Astrocyte of the hippocampus (primary cell): ENCODE results near the gene ARRDC1.
"Not testable (repeated sequence)": the region's sequence is repeated elsewhere in the genome, so short reads cannot be mapped to it uniquely, and the experiment has no call there.

ENCODE experiments used
- DNase-seq: peaks from one replicate; pipeline ENCODE4 v3.0.0; 2011; ENCODE audit warnings: low read depth, low spot score

ARRDC1 gene

GRCh38 chr9:137583957-137584356 is 21.5 kb upstream of the ARRDC1 start:
- DNase-seq: no peak

GRCh38 chr9:137586854-137587253 is 18.6 kb upstream of the ARRDC1 start:
- DNase-seq: no peak

GRCh38 chr9:137588311-137588710 is 17.2 kb upstream of the ARRDC1 start:
- DNase-seq: no peak

- DNase-seq: no peak
Measured at GRCh38 chr9:137588891-137589290, 16.6 kb upstream of the ARRDC1 start.

- peak; percentile 57 for DNase-seq
Measured at GRCh38 chr9:137589441-137590122, 15.9 kb upstream of the ARRDC1 start.

GRCh38 chr9:137590123-137590468 is 15.4 kb upstream of the ARRDC1 start:
- DNase-seq: no peak

- DNase-seq: peak; percentile 97
Measured at GRCh38 chr9:137590469-137591383, 14.8 kb upstream of the ARRDC1 start, which contains the start of gene ZMYND19. Gene ZMYND19, minus strand, starts transcription at chr9:137590512. Its CDS starts 249 bp downstream, at chr9:137590263.

- DNase-seq: no peak
Measured at GRCh38 chr9:137592767-137593166, 12.7 kb upstream of the ARRDC1 start.

- no peak for DNase-seq
Measured at GRCh38 chr9:137593176-137593575, 12.3 kb upstream of the ARRDC1 start.

GRCh38 chr9:137596577-137596976 is 8.9 kb upstream of the ARRDC1 start:
- DNase-seq: not testable (repeated sequence)

GRCh38 chr9:137598943-137599342 is 6.5 kb upstream of the ARRDC1 start:
- DNase-seq: no peak

GRCh38 chr9:137602661-137603060 is 2.8 kb upstream of the ARRDC1 start:
- no peak for DNase-seq

GRCh38 chr9:137603879-137604278 is 1.6 kb upstream of the ARRDC1 start:
- DNase-seq: no peak

- no peak for DNase-seq
Measured at GRCh38 chr9:137604345-137605086, 970 bp upstream of the ARRDC1 start.

GRCh38 chr9:137606005-137606621 is 627 bp downstream of the ARRDC1 start:
- DNase-seq: peak; percentile 47

GRCh38 chr9:137606734-137607138 is 1.2 kb downstream of the ARRDC1 start:
- peak; percentile 32 for DNase-seq

GRCh38 chr9:137607141-137607857 is 1.8 kb downstream of the ARRDC1 start:
- peak; percentile 30 for DNase-seq

- no peak for DNase-seq
Measured at GRCh38 chr9:137610944-137611343, 5.5 kb downstream of the ARRDC1 start.

- peak; percentile 76 for DNase-seq
Measured at GRCh38 chr9:137611623-137612609, 6.4 kb downstream of the ARRDC1 start.

GRCh38 chr9:137612741-137613142 is 7.3 kb downstream of the ARRDC1 start:
- DNase-seq: no peak
